ENCODE measurements around the gene MITF.

Gene MITF

DNA sequence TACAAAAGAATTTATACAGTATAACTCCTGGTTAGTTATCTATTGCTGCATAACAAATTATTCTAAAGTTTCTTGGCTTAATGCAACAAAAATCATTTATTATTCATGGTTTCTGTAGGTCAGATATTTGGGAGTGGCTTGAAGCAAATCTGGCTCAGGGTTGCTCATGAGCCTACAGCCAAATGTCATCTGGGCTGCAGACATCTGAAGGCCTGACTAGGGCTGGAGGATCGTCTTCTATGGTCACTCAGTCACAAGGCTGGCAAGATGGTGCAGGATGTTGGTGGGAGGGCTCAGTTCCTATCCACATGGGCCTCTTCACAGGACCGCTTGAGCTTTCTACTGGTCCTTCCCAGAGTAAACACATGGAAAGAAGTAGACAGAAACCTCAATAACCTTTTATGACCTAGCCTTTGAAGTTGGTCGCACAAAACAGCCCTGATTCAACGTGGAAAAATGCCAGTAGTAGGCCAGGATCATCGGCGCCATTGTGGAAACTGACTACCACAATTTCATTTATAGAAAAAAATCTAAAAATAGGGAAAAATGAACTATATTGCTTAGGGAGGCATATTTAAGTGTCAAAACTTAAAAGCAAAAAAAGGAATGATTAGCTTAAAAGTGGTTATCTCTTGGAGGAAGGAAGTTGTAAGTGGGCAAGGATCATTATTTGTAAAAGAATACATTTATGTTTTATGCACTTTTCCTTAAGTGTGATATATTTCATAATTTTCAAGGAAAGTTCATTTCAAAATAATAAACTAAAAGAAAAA is 9.9 kb upstream of the MITF start:
- DNase-seq = no peak

DNA sequence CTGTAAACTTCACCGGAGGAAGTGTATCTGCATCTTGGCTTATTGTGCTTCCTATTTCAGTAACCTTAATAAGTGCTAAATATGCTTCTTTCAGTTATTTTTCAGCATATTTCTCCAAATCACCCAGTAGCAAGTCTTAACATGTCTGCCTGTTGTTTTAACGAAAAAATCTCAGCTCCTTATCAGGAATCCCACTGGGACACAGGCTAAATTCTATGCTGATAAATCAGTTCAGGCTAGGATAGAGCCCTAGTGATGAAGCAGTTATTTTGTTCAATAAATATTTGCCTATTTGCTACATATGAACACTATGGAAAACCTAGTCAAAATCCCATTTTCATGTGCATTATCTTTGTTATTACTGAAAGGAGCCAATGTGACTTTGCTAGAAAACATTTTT is 8.2 kb upstream of the MITF start:
- no peak for DNase-seq

DNA sequence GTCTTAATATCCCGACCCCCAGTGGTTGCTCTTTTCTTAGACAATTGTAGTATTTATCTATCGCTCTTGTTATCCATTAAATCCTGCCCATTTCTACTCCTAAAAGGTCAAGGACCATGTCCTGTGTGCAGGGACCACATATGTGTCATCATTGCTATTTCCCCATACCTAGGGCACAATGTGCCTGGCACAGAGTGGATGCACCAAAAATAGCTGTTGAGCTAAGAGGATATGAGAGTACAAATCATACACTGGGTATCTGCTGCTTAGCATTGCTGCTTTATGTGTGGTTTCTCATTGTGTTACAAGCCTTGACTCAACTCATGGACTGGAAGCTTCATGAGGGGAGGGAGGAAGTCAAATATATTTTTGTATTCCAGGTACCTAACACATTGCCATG is 3.4 kb upstream of the MITF start:
- DNase-seq = no peak

GRCh38 chr3:69737392-69737791 is 1.9 kb upstream of the MITF start:
- DNase-seq = no peak

GRCh38 chr3:69738315-69738714 is 949 bp upstream of the MITF start:
- no peak for DNase-seq

- no peak for DNase-seq
Observed at GRCh38 chr3:69738859-69739203, 433 bp upstream of the MITF start.

DNA sequence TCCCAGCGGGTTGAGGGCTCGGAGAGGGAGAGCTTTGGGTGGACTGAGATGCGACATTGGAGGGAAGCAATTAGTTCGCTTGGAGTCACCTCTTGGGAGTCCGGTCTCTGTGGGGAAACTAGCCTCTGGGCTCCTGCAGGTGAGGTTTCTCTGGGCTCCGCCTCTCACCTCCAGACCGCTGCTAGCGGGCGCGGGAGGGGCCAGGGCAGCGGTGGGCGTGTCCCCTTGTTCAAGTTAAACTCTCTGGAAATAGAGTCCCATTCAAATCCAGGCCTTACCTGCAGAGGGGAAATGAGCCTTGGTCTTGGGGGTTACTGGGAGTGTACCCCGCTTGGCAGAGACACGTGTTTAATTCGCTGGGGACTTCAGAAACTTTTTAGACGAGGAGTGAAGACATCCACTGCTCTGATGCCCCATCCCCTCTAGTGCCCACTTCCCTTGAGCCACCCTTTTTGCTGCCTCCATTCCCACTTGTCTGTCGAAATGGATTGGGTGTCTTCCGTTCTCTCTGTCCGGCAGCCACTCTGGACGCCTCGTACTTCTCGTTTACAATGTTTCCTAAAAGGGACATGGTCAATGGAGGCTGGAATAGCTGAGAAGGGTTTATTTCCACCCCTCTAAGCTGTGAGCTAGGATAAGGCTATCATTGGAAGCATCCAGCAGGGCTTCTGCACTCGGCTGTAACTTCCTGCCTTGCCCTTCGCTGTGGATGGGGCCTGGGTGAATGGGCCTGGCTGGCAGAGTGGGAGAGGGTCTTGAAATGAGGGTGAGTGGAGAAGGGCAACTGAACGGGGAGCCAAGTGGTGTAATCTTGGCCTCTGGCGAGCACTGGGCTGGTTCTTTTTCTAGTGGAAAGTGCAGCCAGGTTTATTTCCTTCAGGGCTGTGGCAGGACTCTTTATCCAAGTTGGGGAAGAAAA is 1.1 kb downstream of the MITF start:
- no peak for DNase-seq

- no peak for DNase-seq
Observed at GRCh38 chr3:69741032-69741767, 1.9 kb downstream of the MITF start.

DNA sequence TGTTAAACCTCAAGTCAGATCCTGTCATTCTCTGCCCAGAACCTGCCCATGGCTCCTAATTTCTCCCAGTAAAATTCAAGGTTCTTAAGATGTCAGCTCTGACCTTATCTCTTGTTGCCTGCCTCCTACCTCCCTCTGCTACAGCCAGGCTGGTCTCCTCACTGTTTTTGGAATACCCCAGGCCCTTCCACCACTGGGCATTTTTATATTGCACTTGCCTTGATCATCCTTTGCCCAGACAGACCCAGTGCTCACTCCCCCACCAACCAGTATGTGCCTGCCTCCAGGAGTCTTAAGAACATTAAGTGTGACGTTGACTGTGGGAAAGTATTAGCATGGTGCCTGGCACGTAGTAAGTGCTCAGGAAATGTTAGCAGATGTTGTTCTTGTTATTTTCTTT is 3.1 kb downstream of the MITF start:
- DNase-seq = no peak

- DNase-seq = no peak
Observed at GRCh38 chr3:69743975-69744906, 5.0 kb downstream of the MITF start.

- DNase-seq = no peak
Observed at GRCh38 chr3:69745505-69745904, 6.2 kb downstream of the MITF start.

DNA sequence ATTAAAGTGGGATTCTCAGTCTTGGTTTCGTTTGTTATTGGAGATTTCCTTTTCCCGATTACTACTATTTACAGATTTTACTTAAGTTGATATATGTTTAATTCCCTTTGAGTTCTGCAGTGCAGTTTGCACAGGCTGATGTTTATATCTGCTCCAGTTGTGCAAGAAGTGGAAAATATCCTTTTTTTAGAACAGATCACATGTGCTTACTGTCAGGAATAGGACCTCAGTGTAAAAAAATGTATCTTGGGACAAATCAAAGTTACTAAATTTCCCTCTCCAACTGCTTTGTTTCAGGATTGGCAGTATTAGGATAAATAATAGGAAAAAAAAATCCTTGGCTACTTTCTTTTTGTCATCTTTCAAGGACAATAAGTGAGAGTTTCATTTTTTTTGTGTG is 6.9 kb downstream of the MITF start:
- no peak for DNase-seq

DNA sequence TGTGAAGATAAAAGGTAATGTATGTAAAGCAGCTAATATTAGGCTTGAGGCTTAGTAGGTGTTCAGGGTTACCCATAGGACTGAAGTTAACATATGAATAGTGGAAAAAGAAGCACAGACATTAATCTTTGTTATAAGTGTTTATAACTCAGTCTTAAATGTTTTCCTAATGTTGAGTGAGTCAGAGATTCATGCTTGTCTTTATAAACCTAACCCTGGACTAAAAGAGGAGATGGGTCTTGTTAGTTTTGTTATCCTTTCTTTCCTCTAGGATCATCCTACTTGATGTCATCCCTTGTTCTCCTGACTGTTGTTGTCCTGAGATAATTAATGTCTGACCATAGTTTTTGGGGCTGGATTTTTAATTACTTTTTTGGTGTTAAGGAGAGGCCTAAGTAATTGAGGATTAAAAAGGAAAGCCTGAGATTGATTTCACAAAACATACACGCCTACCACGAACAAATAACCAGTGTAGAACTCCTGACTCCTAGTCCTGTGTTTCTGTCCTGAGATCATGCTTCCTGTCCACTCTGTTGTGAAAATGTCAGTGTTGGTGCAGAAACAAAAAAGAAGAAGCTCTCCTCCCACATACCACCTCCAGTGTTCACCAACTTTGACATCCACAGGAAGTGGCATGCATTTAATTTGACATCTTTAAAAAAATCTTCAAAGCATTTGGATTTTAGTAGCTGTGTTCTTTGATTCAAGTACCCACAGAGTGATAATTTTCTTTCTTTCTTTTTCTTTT is 8.4 kb downstream of the MITF start:
- no peak for DNase-seq

GRCh38 chr3:69748503-69748902 is 9.2 kb downstream of the MITF start:
- DNase-seq = no peak

- DNase-seq = no peak
Observed at GRCh38 chr3:69749461-69749860, 10.2 kb downstream of the MITF start.

DNA sequence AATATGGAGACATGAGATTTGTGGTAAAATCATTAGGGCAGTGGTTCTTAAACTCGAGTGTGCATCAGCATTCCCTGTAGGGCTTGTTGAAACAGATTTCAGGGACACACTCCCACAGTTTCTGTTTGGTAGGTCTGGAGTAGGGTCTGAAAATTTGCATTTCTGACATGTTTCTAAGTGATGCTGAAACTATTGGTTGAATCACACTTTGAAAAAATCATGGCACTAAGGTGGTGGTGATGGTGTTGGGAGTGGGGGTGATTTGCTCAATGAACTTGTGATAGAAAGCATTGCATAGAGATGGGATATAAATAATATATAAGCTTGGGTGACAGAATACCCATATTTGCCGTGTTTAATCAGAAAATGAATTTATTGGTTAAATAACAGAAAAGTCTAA is 11.3 kb downstream of the MITF start:
- DNase-seq = no peak

DNA sequence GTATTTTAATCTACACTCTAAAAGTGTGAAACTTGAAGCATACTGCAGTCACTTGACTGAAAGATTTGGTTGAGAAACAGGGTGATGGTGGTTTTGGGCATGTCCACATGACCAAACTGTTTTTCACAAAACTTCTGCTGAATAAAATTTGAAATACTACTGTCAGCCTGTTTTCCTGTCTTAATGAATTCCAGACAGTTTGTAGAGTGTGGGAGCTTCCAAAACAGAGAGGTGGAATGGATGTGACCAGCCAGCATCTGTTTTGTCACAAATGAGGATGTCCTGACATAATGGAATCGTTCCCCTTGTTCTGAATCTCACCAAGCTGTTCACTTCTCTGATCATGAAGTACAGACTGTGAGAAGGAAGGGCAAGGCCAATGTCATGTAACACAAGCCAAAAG is 11.8 kb downstream of the MITF start:
- no peak for DNase-seq

DNA sequence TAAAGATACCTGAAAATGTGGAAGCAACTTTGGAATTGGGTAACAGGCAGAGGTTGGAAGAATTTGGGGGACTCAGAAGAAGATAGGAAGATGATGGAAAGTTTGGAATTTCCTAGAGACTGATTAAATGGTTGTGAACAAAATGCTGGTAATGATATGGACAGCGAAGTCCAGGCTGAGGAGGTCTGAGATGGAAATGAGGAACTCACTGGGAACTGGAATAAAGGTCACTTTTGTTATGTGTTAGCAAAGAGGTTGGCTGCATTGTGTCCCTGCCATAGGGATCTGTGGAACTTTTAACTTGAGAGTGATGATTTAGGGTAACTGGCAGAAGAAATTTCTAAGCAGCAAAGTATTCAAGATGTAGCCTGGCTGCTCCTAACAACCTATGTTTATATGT is 13.0 kb downstream of the MITF start:
- no peak for DNase-seq

DNA sequence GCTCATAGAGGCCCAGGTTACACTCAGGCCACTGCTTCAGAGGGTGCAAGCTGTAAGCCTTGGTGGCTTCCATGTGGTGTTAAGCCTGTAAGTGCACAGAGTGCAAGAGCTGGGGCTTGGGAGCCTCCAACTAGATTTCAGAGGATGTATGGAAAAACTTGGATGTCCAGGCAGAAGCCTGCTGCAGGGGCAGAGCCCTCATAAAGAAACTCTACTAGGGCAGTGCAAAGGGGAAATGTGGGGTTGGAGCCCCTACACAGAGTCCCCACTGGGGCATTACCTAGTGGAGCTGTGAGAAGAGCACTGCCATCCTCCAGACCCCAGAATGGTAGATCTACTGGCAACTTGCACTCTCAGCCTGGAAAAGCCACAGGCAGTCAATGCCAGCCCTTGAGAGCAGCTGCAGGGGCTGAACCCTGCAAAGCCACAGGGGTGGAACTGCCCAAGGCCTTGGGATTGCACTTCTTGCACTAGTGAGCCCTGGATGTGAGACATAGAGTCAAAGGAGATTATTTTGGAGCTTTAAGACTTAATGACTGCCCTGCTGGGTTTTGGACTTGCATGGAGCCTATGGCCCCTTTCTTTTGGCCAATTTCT is 14.0 kb downstream of the MITF start:
- DNase-seq = no peak

DNA sequence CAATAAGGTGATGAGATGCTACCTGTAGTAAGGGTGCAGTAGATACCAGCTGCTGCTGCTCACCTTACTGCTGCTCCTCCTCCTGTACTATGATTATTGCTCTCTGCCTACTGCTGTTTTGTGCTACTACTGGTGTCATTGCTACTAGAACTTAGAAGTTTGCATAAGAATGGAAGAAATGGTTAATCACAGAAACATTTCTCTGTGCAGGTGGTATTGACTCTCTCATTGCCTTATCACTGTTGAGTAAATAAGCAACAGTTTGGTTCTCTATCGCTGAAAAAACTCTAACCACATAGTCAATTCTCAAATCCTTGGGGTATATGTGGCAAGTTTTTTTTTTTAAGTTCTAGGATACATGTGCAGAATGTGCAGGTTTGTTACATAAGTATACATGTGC is 16.5 kb downstream of the MITF start:
- no peak for DNase-seq

Data from GDM1 (cell line).